Measurements from ENCODE around the gene PDP2. TPM values are rescaled to one million over a fixed set of nuclear protein-coding genes. Genes with fewer than 3 reads are reported as not detected.
A peak's percentile ranks its signal among the peaks of the same experiment; 100 is the strongest.

PDP2 gene
- total RNA-seq, 1 experiment from 2014 or later: 11.7 TPM

DNA sequence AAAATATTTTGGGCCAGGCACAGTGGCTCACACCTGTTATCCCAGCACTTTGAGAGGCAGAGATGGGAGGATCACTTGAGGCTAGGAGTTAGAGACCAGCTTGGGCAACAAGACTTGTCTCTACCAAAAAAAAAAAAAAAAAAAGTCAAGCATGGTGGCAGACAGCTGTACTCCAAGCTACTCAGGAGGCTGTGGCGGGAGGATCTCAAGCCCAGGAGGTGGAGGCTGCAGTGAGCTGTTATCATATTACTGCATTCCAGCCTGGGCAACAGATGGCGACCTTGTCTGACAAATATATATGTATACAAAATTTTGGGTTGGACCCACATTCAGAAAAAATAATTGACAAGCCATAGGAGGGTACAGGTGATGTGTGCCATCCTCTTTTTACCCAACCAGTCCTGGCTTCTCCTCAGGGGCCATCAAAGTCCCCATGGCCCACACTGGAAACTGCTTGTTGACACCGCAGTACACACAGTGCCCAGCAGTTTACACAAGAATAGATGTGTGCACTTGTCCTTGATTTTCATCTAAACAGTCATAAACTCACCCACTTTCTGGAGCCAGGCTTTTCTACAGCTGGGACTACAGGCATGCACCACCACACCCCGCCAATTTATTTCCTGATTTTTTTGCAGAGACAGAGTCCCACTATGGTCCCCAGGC lies 56.7 kb downstream of the PDP2 start:
- Histone ChIP-seq H3K27me3 (ENCODE audit: low read length) (no peaks in the 10 kb centered on the region), H2AFZ (ENCODE audit: low read length) (no peak overlapping the region), H4K20me1 (ENCODE audit: insufficient read depth, low read depth, low read length) (peaks cover 12% of the 10 kb centered on the region; the same call in 1 of the 2 replicates), H3K27ac (ENCODE audit: low read length) (no peak overlapping the region), H3K79me2 (ENCODE audit: low read length) (peaks cover 42% of the 10 kb centered on the region), H3K4me1 (ENCODE audit: low read length) (peaks cover 25% of the 10 kb centered on the region), H3K9ac (ENCODE audit: low read length) (no peak overlapping the region), H3K9me2 (replicated peaks; ENCODE audit: insufficient read depth, low read length) (no peaks in the 10 kb centered on the region), H3K9me3 (ENCODE audit: low read length) (no peaks in the 10 kb centered on the region), H3K36me3 (ENCODE audit: insufficient read depth, low read length) (0 out of 2 replicates have a peak, but pooled peaks cover 6% of the 10 kb centered on the region), H3K4me2 (ENCODE audit: low read depth, low read length, poor library complexity, severe bottlenecking) (no peak overlapping the region), H3K4me3 (ENCODE audit: low read length) (no peak overlapping the region)
- DNase-seq: peak; percentile 41

GRCh38 chr16:66937725-66938337 lies 57.5 kb downstream of the PDP2 start:
- Histone ChIP-seq H3K79me2 (ENCODE audit: low read length) (peaks cover 37% of the 10 kb centered on the region), H3K4me2 (ENCODE audit: low read depth, low read length, poor library complexity, severe bottlenecking) (no peak overlapping the region), H3K9me3 (ENCODE audit: low read length) (no peaks in the 10 kb centered on the region), H2AFZ (ENCODE audit: low read length) (no peak overlapping the region), H3K27ac (ENCODE audit: low read length) (no peak overlapping the region), H4K20me1 (ENCODE audit: insufficient read depth, low read depth, low read length) (peaks cover 9% of the 10 kb centered on the region; the same call in 1 of the 2 replicates), H3K4me1 (ENCODE audit: low read length) (peaks cover 19% of the 10 kb centered on the region), H3K36me3 (ENCODE audit: insufficient read depth, low read length) (0 out of 2 replicates have a peak, but pooled peaks cover 2% of the 10 kb centered on the region), H3K9me2 (replicated peaks; ENCODE audit: insufficient read depth, low read length) (no peaks in the 10 kb centered on the region), H3K4me3 (ENCODE audit: low read length) (no peak overlapping the region), H3K27me3 (ENCODE audit: low read length) (no peaks in the 10 kb centered on the region), H3K9ac (ENCODE audit: low read length) (no peak overlapping the region)
- DNase-seq: no peak

DNA sequence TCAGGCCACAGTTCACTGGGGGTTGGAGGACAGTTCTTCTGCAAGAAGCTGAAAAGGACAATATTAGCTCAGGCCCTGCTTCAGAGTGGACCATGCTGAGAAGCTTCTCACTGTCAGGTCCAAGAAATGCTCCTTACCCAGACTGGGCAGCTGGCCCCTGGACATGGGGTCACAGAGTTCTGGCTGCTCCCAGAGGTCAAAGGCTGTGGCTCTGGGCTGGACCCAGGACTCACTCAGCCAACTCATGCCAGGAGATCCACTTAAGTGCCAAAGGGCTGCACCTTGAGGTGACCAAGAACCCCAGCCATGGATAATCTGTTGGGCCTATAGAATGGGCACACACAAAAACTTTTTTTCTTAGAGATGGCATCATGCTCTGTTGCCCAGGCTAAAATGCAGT lies 59.1 kb downstream of the PDP2 start:
- H3K9me2 ChIP-seq (replicated peaks; ENCODE audit: insufficient read depth, low read length): no peaks in the 10 kb centered on the region
- no peak overlapping the region for H2AFZ ChIP-seq (ENCODE audit: low read length)
- peaks cover 11% of the 10 kb centered on the region for H3K4me1 ChIP-seq (ENCODE audit: low read length)
- no peak overlapping the region for H3K4me3 ChIP-seq (ENCODE audit: low read length)
- no peak overlapping the region for H3K9ac ChIP-seq (ENCODE audit: low read length)
- no peak for DNase-seq
- H3K79me2 ChIP-seq (ENCODE audit: low read length): peaks cover 23% of the 10 kb centered on the region
- H3K27ac ChIP-seq (ENCODE audit: low read length): no peak overlapping the region
- H4K20me1 ChIP-seq (ENCODE audit: insufficient read depth, low read depth, low read length): no peaks in the 10 kb centered on the region
- H3K9me3 ChIP-seq (ENCODE audit: low read length): no peaks in the 10 kb centered on the region
- H3K4me2 ChIP-seq (ENCODE audit: low read depth, low read length, poor library complexity, severe bottlenecking): no peak overlapping the region
- no peaks in the 10 kb centered on the region for H3K27me3 ChIP-seq (ENCODE audit: low read length)
- 0 out of 2 replicates have a peak, but pooled peaks cover 2% of the 10 kb centered on the region for H3K36me3 ChIP-seq (ENCODE audit: insufficient read depth, low read length)

DNA sequence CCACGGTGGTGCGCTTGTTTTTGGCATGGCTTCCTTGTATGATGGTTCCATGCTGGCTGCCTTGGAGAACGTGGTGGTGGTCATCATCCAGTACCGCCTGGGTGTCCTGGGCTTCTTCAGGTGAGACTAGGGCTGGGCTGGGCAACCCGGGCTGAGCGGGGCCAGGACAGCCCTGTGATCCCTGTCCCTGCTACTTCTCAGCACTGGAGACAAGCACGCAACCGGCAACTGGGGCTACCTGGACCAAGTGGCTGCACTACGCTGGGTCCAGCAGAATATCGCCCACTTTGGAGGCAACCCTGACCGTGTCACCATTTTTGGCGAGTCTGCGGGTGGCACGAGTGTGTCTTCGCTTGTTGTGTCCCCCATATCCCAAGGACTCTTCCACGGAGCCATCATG lies 59.9 kb downstream of the PDP2 start:
- DNase-seq: no peak
- H3K4me3 ChIP-seq (ENCODE audit: low read length): no peak overlapping the region
- H3K9me2 ChIP-seq (replicated peaks; ENCODE audit: insufficient read depth, low read length): no peaks in the 10 kb centered on the region
- no peaks in the 10 kb centered on the region for H4K20me1 ChIP-seq (ENCODE audit: insufficient read depth, low read depth, low read length)
- peaks cover 14% of the 10 kb centered on the region for H3K79me2 ChIP-seq (ENCODE audit: low read length)
- no peak overlapping the region for H3K27ac ChIP-seq (ENCODE audit: low read length)
- no peak overlapping the region for H2AFZ ChIP-seq (ENCODE audit: low read length)
- no peak overlapping the region for H3K4me2 ChIP-seq (ENCODE audit: low read depth, low read length, poor library complexity, severe bottlenecking)
- H3K27me3 ChIP-seq (ENCODE audit: low read length): no peaks in the 10 kb centered on the region
- 0 out of 2 replicates have a peak, but pooled peaks cover 2% of the 10 kb centered on the region for H3K36me3 ChIP-seq (ENCODE audit: insufficient read depth, low read length)
- no peaks in the 10 kb centered on the region for H3K9me3 ChIP-seq (ENCODE audit: low read length)
- H3K9ac ChIP-seq (ENCODE audit: low read length): no peak overlapping the region
- H3K4me1 ChIP-seq (ENCODE audit: low read length): peaks cover 8% of the 10 kb centered on the region

Other genes with a start within 250 kb of the PDP2 start
- gene CMTM4, start 183.8 kb upstream of the PDP2 start, total RNA-seq (2014; rRNA removed; shearing (Covaris generic); ENCODE audit: low replicate concordance): 0.25 and 0.71 TPM in 2 replicates
- gene DYNC1LI2, start 128.9 kb upstream of the PDP2 start, total RNA-seq (2014; rRNA removed; shearing (Covaris generic); ENCODE audit: low replicate concordance): 56.7 and 68.5 TPM in 2 replicates
- not detected in 2 replicates for gene TERB1, start 78.9 kb upstream of the PDP2 start, total RNA-seq (2014; rRNA removed; shearing (Covaris generic); ENCODE audit: low replicate concordance)
- 60.4 and 112 TPM in 2 replicates for gene NAE1, start 49.5 kb upstream of the PDP2 start, total RNA-seq (2014; rRNA removed; shearing (Covaris generic); ENCODE audit: low replicate concordance)
- gene CA7, start 36.1 kb upstream of the PDP2 start, total RNA-seq (2014; rRNA removed; shearing (Covaris generic); ENCODE audit: low replicate concordance): not detected in 2 replicates
- not detected in 2 replicates for gene CDH16, start 38.4 kb downstream of the PDP2 start, total RNA-seq (2014; rRNA removed; shearing (Covaris generic); ENCODE audit: low replicate concordance)
- not detected in 2 replicates for gene RRAD, start 45.0 kb downstream of the PDP2 start, total RNA-seq (2014; rRNA removed; shearing (Covaris generic); ENCODE audit: low replicate concordance)
- gene CIAO2B, start 53.9 kb downstream of the PDP2 start, total RNA-seq (2014; rRNA removed; shearing (Covaris generic); ENCODE audit: low replicate concordance): 121 and 227 TPM in 2 replicates
- gene CES2, start 55.0 kb downstream of the PDP2 start, total RNA-seq (2014; rRNA removed; shearing (Covaris generic); ENCODE audit: low replicate concordance): 13.3 and 34.8 TPM in 2 replicates
- gene CES3, start 80.8 kb downstream of the PDP2 start, total RNA-seq (2014; rRNA removed; shearing (Covaris generic); ENCODE audit: low replicate concordance): 20.9 and 28.3 TPM in 2 replicates
- gene CES4A, start 108.1 kb downstream of the PDP2 start, total RNA-seq (2014; rRNA removed; shearing (Covaris generic); ENCODE audit: low replicate concordance): not detected in 2 replicates
- 55.6 and 79.3 TPM in 2 replicates for gene CBFB, start 148.6 kb downstream of the PDP2 start, total RNA-seq (2014; rRNA removed; shearing (Covaris generic); ENCODE audit: low replicate concordance)
- 16.8 and 30.7 TPM in 2 replicates for gene PHAF1, start 229.4 kb downstream of the PDP2 start, total RNA-seq (2014; rRNA removed; shearing (Covaris generic); ENCODE audit: low replicate concordance)